HL-60/S4 (cell line): ENCODE measurements around the gene CABP4.

Source experiments
- in situ Hi-C: fragments of 300-500 bp; cut with MboI; formaldehyde crosslinking; loops from 2 replicates; pipeline ENCODE4 v1.14.3; 2022; ENCODE audit warnings: low sequenced_read_pairs

The CABP4 gene

DNA sequence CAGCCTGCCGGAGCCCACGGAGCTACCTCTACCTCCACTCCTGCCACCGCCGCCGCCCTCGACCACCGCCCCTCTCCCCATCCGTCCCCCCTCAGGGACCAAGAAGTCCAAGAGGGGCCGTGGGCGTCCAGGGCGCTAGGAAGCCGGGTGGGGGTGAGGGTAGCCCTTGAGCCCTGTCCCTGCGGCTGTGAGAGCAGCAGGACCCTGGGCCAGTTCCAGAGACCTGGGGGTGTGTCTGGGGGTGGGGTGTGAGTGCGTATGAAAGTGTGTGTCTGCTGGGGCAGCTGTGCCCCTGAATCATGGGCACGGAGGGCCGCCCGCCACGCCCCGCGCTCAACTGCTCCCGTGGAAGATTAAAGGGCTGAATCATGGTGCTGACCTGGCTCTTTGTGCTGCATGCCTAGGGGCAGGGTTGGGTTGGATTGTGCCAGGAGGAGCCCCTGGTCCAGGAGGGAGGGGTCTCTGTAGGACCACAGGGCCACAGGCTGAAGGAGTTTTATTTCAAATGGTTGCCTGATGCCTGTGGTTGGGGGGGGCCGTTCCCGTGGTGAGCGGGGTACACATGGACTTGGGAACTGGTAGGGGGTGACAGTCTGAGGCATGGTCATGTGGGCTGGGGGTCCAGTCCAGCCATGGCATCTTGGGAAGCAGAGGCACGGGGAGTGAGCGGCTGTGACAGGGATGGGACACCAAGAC, 20.0 kb upstream of the CABP4 start:
- in situ Hi-C loops: no loop called here

DNA sequence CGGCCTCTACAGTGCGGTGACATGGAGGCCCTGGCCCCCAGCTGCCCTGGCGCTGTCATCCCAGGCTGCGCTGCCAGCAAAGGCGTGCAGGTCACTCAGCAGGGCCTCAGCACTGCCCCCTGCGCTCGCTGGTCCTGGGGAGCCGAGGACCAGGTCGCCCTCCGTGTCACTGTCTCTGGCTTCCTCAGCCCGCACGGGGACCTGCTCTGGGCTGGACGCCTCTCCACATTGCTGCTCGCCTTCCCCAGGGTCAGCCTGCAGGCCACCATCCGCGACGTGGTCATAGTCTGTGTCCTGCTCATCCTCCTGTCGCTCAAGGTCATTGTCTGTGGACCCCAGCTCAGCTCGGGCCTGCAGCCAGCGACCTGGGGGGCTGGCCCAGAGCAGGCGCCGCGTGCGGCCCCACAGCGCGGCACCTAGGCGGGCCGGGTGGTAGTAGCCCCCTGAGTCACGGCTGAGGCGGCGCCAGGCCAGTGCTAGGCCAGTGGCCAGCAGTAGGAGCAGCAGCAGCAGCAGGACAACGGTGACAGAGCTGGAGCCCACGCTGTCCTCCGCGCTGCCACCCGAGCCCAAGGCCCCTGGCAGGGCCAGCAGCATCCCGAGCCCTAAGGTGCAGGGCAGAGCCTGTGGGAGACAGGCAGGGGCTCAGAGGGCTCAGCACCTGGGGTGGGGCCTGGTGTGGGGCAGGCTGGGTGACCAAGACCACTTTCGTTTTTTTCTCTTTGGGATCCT, 19.3 kb upstream of the CABP4 start:
- in situ Hi-C loops: no loop called here

DNA sequence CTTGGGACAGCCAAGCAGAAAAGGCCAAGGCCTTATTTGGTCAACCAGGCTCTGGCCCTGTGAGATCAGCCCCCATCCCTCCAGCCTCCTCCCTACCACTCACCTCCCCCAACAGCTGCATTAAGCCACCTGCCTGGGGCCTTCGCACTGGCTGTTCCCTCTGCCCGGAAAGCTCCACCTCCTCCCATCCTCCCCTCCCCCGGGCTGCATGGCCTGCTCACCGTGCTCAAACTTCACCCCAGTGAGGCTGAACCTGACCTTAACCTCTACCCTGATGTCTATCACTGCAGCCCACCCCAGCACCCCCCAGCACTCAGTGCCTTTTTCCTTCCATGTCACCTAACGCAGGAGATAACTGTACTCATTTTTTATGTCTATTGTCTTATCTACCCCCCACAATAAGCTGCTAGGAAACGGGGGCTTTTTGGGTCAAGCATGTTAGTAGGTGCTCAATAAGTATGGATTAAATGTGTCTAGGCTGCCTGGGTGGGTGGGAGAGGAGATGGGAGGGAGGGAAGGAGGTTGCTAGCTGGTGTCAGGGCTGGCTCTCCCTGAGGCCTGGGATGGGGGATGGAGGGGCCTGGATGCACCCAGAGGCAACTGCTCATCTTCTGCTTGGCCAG, 18.6 kb upstream of the CABP4 start:
- in situ Hi-C loops: no loop called here

DNA sequence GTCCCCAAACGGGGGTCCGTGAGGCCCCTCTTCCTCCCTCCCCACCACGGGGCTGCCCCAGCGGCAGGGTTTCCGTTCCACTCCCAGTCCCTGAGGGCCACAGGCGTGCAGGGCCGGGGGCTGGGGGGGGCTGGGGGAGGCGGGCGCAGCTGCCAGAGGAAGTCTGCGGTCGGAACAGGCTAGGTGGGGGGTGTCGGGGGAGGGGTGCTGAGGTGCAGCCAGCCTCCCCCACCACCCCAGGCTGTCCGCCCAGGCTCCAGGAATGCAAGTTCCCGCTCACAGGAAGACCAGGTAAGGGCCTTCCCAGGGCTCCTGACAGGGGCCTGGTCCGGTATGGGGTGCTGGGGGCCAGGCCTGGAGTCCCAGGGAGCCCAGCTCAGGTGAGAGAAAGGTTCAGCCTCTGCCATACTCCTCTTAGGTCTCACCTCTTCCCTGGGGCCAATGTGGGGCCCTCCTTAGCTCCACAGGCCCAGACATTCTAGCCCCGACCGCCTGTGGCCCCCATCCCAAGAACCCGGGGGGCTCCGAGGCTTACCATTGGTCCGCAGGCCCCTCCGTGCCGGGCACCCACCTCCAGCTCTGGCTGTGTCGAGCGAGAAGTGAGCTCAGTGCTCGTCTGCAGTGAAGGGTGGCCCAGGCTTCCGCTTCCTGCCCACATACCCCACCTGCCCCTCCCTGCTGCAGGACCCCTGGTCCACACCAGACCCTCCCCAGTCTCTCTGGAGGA, 17.9 kb upstream of the CABP4 start, which contains the start of gene PTPRCAP:
Gene PTPRCAP (minus strand): TSS at position 601 of the 727 bp plus-strand sequence. CDS start 63 bp downstream, at position 538.
- in situ Hi-C loops: no loop called here

DNA sequence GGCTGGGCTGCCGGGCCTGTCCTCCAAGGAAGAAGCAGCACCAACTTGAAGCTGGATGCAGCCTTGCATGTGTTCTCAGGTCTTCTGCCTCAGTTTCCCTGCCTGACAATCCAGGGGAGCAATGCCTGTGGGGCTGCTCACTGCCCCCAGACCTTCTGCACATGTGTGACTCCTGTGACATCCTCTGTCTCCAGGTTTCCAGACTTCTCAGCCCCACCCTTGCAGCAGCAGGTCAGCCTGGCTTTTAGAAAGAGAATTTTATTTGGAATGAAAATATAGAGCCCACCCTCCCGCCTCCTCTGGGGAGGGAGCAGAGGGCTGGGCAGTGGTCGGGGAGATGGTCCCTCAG, 17.4 kb upstream of the CABP4 start:
- in situ Hi-C loops: no loop called here

DNA sequence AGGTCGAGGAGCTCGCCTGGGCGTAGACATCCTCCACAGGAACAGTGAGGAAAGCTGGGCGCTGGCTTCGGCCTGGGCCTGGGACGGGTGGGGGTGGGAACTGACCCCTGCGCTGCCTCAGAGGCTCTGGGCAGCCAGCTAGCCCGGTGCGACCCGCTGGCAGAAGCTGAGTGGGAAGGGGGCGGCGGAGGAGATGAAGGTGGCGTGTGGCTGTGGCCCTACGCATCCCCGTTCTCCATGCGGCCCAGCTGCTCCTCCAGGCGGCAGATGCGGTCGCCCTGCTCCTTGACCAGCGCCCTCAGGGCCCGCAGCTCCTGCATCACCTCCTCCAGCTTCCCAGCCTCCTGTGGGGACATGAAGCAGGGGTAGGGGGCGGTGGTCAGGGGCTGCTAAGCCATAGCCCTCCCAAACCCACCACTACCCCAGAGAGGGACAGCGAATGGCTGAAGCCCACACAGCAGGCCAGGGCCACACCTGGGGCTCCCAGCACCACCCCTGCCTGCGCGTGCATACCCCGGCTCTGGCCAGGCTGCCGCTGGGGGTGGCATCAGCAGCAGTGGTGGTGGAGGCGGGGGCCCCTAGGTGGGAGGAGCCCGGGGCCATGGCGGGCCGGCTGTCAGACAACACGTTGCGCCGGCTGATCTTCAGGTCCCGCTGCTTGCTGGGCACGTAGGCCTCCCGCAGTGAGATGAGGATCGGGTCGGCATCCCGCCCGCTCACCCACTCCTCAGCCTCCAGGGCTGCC, 16.8 kb upstream of the CABP4 start:
- in situ Hi-C loops: no loop called here

DNA sequence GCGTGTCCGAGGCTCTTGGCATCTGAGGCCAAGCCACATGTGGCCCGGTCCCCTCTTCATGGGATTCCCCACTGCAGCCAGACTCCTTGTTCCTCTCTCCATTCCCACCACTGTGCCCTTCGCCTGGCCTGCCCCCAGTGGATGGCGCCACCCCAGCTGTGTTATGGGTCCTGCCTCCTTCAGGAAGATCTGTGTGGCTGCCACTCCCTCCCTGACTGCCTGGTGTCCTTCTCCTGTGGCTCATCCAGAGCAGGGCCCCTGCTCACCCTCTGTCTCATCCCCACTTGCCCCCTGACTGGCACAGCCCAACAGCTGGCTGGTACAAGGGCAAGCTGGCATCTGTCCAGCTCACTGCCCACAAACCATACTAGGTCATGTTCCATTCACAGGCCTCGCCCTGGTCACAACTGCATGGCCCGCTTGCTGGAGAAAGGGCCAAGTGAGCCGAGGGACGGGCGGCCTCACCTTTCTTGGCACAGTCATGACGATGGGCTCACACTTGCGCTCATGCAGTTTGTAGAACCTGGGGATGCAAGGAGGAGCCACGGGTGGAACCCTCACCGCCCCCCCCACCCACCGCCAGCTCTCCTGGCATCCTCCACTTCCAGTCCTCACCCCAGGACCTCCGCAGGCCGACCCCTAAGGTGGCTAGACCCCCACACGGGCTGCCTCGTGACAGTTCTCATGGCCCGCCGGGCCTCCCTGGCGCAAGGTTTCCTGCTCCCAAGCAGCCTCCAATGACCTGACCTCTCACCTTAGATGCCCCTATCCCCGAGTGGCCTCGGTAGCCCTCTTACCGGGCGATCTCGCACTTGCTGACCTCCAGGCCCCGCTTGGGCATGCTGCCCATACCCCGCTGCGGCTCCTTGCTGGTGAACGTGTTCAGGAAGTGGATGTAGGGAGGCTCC, 15.6 kb upstream of the CABP4 start:
- in situ Hi-C loops: no loop called here

DNA sequence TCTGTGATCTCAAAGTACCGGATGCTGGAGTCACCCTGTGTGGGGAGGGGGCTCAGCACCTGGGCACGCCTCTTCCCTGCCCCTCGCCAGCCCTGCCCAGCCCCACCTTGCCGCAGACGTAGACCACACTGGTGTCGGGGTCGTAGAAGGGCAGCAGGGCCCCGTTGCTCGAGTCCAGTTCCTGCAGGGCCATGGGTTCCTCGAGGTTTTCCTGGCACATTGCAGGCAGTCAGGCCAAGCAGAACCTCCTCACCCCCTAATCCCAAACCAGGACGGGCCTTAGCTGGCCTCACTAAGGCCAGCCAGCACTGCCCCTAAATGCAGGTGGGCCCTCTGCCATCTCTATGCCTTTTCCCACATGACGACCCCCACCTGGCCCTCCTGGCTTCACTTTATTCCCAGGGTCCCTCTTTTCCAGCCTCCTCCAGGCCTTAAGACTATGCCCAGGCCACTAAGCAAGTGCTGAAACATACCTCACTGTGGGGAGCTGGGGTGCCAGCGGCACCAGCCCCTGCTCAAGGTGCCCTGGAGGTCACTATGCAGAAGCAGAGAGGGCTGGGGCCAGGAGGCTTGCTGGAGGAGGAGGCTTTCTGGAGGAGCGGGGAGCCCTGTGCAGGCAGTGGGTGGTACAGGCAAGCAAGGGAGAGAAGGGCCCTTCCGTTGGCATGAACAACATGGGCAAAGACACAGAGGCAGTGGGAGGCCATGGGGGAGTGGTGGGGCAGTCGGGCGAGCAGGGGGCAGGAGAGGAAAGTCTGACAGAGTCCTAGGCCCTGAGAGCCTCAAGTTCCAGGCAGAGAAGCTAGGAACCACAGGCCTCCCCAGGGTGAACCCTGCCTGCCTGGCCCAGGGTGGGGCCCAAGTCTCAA, 14.7 kb upstream of the CABP4 start:
- in situ Hi-C loops: no loop called here

DNA sequence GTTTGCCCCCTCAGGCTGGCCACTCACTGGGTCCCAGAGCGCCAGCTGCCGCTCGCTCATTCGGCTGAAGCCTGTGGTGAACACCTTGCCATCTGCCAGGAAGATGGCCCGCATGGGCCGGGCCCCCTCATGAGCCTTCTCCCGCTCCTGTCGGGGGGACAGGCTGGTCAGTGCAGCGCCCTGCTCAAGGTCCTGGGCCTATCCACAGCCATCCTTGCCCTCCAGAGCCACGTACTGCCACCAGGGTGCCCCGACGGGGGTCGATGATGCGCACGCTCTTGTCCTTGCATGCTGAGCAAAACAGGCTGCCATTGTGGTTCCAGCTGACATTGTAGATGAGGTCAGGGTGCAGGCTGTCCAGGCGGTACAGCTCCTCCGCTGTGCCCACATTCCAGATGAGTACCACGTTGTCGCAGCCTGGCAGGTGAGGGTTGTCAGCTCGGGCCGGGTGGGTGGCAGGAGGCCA, 14.0 kb upstream of the CABP4 start:
- in situ Hi-C loops: no loop called here

DNA sequence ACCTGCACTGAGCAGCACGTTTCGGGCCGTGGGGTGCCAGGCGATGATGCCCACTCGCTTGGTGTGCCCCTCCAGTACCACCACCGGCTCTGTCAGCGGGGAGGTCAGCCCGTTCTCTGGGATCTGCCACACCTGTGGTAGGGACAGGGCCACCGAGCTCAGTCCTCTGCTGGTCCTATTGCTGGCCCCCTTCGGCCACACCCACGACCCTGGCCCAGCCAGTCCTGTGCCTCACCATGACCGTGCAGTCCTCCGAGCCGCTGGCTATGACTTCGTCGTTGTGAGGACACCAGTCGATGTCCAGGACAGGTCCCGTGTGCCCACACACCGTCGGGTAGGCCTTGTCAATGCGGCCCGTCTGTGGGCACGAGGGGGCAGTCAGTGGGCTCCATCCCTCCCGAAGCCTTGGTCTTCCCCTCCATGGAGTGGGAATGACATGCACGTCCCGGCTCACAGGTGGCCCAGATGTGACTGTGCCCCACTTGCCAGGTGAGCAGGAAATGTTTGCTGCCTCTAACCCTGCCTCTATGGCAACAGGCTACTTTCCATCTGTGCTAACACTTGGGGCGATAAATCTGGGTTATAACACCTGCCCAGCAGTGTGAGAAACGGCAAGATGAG, 13.3 kb upstream of the CABP4 start:
- in situ Hi-C loops: no loop called here

DNA sequence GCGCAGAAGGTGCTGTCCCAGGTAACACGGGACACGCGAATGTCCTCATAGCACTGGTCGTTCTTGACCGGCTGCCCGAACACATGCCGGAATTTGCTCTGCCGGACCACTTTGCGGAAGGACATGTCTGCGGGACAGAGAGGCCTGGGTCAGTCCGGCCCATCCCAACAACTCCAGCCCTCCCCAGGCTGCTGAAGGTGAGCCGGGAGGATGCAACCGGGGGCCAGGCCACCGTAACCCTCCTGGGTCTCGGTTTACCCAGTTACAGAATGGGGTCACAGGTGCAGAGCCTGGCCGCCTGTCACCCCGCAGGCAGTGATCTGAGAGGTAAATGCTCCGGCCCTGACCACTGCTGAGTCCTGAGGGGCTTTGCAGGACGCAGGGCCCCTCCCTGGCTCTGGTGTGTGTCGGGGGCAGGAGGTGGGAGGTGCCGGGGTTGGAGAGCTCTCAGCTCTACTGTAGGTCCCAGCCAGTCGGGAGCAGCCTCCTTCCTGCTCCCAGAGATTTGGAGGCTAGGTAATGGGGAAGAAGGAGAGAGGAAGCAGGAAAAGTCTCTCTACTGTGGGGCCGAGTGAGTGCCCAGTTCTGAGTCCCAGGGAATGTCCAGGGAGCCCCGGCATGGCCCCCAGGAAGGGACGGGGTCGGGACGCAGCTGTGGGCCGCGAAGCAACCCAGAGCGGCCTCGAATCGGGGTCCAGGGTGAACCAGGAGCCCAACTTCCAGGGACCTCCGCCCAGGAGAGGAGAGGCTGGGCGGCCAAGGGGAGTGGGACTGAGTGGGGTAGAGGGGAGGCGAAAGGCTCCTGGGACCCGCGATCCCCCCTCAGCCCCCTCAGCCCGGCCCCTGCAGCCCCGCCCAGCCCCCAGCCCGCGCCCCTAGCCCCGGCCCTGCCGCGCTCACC, 12.4 kb upstream of the CABP4 start:
- in situ Hi-C loops: no loop called here

DNA sequence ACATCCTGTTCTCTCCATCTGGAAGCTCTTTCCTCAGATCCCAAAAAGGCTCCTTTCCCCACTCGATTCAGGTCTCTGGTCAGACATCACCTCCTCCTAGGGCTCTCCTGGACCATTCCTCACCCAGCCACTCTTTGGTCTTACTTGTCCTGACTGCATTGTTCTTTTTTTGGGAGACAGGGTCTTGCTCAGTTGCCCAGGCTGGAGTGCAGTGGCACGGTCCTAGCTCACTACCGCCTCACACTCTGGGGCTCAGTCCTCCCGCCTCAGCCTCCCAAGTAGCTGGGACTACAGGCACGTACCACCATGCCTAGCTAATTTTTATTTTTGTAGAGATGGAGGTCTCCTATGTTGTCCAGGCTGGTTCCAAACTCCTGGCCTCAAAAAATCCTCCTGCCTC, 9.6 kb upstream of the CABP4 start:
- in situ Hi-C loops: no loop called here

DNA sequence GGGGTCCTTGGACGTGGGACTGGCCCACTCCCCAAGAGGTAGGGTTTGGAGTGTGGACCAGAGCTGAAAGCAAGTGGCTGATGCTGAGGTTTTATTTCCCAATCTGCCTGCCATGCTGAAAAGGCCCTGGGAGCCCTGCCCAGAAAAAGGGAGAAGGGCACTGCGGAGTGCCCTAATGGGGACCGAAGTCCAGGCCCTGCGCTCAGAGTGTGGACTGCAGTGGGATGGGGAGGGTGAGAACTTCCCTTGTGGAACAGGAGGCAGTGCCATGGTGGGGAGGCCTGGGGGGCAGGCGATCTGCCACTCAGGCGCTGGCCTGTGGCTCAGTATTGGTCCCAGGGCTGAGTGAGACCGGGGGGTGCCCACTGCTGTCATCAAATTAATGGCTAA, 6.9 kb upstream of the CABP4 start:
- in situ Hi-C loops: no loop called here

DNA sequence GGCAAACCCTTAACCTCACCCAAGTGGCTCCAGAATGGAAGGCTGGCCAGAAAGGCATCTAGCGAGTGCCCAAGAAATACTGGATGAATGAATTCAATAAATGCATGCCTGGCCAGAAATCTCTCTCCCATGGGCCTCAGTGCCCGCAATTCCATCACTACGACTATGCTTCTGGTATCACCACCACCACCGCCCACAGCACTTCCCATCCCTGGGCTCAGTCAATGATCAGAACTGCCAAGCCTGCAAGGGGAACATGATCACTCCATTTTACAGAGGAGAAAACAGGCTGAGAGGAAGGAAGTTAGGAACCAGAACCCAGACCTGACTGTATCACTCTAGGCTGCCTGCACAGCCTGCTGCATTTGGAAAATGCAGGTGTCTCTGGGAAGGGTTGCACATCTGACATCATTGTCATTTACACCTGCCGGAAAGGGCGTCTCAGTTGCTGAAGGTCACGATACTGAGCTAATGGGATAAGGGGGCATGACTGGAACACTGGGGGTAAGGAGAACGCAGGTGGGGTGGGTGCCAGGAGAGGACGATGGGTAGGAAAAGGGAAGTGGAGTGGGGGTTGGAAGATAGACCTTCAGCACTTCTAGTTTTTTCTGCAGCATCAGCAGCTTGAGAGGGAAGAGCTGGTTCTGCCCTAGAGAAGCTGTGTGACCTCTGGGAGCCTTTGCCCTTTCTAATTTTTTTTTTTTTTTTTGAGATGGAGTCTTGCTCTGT, 5.9 kb upstream of the CABP4 start:
- in situ Hi-C loops: no loop called here

DNA sequence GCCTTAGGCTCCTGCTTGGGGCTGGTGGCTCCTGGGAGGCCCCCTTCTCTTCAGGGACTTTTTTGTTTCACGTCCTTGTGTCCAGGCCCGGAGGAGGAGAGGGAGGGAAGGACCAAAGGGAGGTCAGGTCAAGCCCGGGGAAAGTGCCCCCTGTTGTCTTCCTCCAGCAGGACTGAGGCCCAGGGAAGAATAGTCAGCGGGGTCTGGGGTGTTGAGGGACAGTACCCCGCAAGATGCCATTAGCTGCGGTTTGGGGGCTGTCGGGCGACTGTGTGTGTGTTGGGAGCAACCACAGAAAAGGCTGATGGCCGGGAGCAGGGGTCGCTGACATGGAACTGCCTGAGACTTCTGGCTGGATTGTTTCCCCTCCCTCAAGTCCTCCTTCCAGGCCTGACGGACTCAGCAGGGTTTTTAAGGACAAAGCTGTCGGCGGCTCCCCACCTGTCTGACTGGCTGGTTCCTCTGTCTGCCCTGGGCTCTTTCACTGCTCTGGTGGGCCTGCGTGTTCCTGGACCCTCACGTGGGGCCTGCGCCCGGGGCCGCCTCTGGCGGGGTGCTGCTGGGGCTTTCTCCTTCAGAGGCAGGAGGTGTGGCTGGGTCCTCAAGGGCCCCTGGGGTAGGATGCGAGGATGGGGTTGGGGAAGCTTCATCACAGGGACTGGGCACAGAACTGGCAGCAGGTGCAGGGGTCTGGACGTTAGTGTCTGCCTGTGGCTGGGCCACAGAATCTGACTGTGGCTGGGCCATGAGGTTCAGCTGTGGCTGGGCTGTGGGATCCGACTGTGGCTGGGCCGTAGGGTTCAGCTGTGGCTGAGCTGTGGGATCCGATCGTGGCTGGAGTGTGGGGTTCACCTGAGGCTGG, 4.1 kb upstream of the CABP4 start:
- in situ Hi-C loops: no loop called here

DNA sequence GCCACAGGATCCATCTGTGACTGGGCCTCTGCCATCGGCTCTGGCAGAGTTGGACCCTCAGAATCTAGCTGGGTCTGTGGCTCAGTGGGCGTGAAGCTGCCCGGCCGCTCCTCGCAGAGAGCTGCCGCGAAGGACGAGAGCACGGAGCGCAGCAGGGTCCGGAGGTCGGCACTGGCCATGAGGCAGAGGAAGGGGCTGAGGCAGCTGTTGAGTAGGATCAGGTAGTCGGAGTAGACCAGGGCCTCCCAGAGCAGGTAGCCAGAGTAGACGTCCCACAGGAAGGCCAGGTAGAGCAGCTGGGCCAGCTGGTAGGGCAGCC, 3.5 kb upstream of the CABP4 start:
- in situ Hi-C loops: no loop called here
